ENCODE data around the gene PTCD3.

DNA sequence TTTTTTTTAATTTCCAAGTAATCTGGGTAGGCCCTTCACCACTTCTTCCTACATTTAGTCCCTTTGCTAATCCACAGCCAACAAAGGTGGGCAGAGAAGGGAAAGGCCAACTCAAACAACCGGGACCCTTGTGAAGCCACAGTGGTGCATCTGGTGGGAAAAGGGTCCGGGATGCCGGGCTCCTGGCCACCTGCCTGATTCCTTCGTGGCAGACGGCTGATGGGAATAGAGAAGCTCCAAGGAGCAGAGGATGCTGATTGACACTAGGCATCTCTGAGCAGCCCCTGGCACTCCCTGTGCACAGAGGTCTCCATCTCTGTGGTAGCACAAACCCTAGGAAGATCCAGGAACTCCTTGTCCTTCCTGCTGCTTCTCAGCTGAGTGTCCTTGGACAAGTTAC, 37.4 kb upstream of the PTCD3 start:
- TF ChIP-seq EZH2 (IDR thresholded peaks at IDR 0.05; ENCODE audit: low read length, unreplicated experiment) = no peak
- TF ChIP-seq, protein P1, sequence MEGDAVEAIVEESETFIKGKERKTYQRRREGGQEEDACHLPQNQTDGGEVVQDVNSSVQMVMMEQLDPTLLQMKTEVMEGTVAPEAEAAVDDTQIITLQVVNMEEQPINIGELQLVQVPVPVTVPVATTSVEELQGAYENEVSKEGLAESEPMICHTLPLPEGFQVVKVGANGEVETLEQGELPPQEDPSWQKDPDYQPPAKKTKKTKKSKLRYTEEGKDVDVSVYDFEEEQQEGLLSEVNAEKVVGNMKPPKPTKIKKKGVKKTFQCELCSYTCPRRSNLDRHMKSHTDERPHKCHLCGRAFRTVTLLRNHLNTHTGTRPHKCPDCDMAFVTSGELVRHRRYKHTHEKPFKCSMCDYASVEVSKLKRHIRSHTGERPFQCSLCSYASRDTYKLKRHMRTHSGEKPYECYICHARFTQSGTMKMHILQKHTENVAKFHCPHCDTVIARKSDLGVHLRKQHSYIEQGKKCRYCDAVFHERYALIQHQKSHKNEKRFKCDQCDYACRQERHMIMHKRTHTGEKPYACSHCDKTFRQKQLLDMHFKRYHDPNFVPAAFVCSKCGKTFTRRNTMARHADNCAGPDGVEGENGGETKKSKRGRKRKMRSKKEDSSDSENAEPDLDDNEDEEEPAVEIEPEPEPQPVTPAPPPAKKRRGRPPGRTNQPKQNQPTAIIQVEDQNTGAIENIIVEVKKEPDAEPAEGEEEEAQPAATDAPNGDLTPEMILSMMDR (conservative IDR thresholded peaks at IDR 0.05; ENCODE audit: low read depth, low read length) = no peak
